Measurements from ENCODE around the gene ETF1.

Gene ETF1

GRCh38 chr5:138469540-138470321, 73.3 kb downstream of the ETF1 start:
- peaks cover 29% of the 10 kb centered on the region for H3K27me3 ChIP-seq (ENCODE audit: insufficient read depth, low read length, poor library complexity, severe bottlenecking)
- H4K20me1 ChIP-seq (ENCODE audit: insufficient read depth, low read length, poor library complexity, severe bottlenecking): peaks cover 4% of the 10 kb centered on the region
- H3K36me3 ChIP-seq (ENCODE audit: insufficient read depth, low read length): no peaks in the 10 kb centered on the region
- no peaks in the 10 kb centered on the region for H3F3A ChIP-seq (ENCODE audit: low read depth)
- no peak overlapping the region for H2AFZ ChIP-seq (ENCODE audit: low read length)
- H3K4me3 ChIP-seq (ENCODE audit: low read length, poor library complexity, severe bottlenecking): no peak overlapping the region
- TF ChIP-seq EZH2phosphoT487 (IDR thresholded peaks at IDR 0.05; ENCODE audit: borderline replicate concordance): no peak
- TF ChIP-seq CTCF (conservative IDR thresholded peaks at IDR 0.05; ENCODE audit: low read length): no peak
- H3K9me2 ChIP-seq (replicated peaks; ENCODE audit: low read depth, low read length): no peaks in the 10 kb centered on the region
- no peak overlapping the region for H3K4me2 ChIP-seq (ENCODE audit: low read depth, low read length, poor library complexity, severe bottlenecking)
- H3K9ac ChIP-seq (ENCODE audit: low read depth, low read length, poor library complexity, severe bottlenecking): no peak overlapping the region
- H3K4me1 ChIP-seq (ENCODE audit: insufficient read depth, low read length, poor library complexity, severe bottlenecking): no peaks in the 10 kb centered on the region
- H3K79me2 ChIP-seq (ENCODE audit: insufficient read depth, low read length): no peaks in the 10 kb centered on the region
- no peaks in the 10 kb centered on the region for H3K9me3 ChIP-seq (ENCODE audit: insufficient read depth, low read depth, low read length)

DNA sequence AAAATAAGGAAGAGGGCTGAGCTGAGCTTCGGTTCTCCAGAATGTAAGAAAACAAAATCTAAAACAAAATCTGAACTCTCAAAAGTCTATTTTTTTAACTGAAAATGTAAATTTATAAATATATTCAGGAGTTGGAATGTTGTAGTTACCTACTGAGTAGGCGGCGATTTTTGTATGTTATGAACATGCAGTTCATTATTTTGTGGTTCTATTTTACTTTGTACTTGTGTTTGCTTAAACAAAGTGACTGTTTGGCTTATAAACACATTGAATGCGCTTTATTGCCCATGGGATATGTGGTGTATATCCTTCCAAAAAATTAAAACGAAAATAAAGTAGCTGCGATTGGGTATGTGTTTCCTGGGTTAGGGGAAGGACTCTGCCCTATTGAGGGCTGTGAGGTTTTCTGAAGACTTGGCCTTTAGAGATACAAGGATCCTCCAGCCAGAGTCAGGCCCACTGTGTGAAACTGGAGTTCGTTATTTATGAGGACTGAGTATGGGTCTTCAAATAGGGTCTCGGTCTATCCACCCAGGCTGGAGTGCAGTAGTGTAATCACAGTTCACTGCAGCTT, 74.0 kb downstream of the ETF1 start:
- no peak overlapping the region for H3K4me3 ChIP-seq (ENCODE audit: low read length, poor library complexity, severe bottlenecking)
- H3K4me2 ChIP-seq (ENCODE audit: low read depth, low read length, poor library complexity, severe bottlenecking): no peak overlapping the region
- no peaks in the 10 kb centered on the region for H3F3A ChIP-seq (ENCODE audit: low read depth)
- TF ChIP-seq EZH2phosphoT487 (IDR thresholded peaks at IDR 0.05; ENCODE audit: borderline replicate concordance) (no peak), CTCF (conservative IDR thresholded peaks at IDR 0.05; ENCODE audit: low read length) (no peak)
- no peaks in the 10 kb centered on the region for H3K9me3 ChIP-seq (ENCODE audit: insufficient read depth, low read depth, low read length)
- no peaks in the 10 kb centered on the region for H3K4me1 ChIP-seq (ENCODE audit: insufficient read depth, low read length, poor library complexity, severe bottlenecking)
- H3K9ac ChIP-seq (ENCODE audit: low read depth, low read length, poor library complexity, severe bottlenecking): no peak overlapping the region
- H3K36me3 ChIP-seq (ENCODE audit: insufficient read depth, low read length): no peaks in the 10 kb centered on the region
- H4K20me1 ChIP-seq (ENCODE audit: insufficient read depth, low read length, poor library complexity, severe bottlenecking): peaks cover 4% of the 10 kb centered on the region
- H3K9me2 ChIP-seq (replicated peaks; ENCODE audit: low read depth, low read length): no peaks in the 10 kb centered on the region
- peaks cover 29% of the 10 kb centered on the region for H3K27me3 ChIP-seq (ENCODE audit: insufficient read depth, low read length, poor library complexity, severe bottlenecking)
- no peak overlapping the region for H2AFZ ChIP-seq (ENCODE audit: low read length)
- no peaks in the 10 kb centered on the region for H3K79me2 ChIP-seq (ENCODE audit: insufficient read depth, low read length)

DNA sequence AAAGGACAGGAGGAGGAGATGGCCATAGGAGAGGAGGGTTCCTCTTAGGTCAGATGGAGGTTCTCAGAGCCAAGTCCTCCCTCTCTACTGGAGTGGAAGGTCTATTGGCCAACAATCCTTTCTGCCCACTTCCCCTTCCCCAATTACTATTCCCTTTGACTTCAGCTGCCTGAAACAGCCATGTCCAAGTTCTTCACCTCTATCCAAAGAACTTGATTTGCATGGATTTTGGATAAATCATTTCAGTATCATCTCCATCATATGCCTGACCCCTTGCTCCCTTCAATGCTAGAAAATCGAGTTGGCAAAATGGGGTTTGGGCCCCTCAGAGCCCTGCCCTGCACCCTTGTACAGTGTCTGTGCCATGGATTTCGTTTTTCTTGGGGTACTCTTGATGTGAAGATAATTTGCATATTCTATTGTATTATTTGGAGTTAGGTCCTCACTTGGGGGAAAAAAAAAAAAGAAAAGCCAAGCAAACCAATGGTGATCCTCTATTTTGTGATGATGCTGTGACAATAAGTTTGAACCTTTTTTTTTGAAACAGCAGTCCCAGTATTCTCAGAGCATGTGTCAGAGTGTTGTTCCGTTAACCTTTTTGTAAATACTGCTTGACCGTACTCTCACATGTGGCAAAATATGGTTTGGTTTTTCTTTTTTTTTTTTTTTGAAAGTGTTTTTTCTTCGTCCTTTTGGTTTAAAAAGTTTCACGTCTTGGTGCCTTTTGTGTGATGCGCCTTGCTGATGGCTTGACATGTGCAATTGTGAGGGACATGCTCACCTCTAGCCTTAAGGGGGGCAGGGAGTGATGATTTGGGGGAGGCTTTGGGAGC, 74.7 kb downstream of the ETF1 start:
- Histone ChIP-seq H3K9me2 (replicated peaks; ENCODE audit: low read depth, low read length) (no peaks in the 10 kb centered on the region), H3K36me3 (ENCODE audit: insufficient read depth, low read length) (no peaks in the 10 kb centered on the region), H3K79me2 (ENCODE audit: insufficient read depth, low read length) (no peaks in the 10 kb centered on the region), H4K20me1 (ENCODE audit: insufficient read depth, low read length, poor library complexity, severe bottlenecking) (peaks cover 4% of the 10 kb centered on the region), H3K27me3 (ENCODE audit: insufficient read depth, low read length, poor library complexity, severe bottlenecking) (peaks cover 29% of the 10 kb centered on the region), H3K9me3 (ENCODE audit: insufficient read depth, low read depth, low read length) (no peaks in the 10 kb centered on the region), H3F3A (ENCODE audit: low read depth) (no peaks in the 10 kb centered on the region), H3K9ac (ENCODE audit: low read depth, low read length, poor library complexity, severe bottlenecking) (no peak overlapping the region), H3K4me3 (ENCODE audit: low read length, poor library complexity, severe bottlenecking) (no peak overlapping the region), H2AFZ (ENCODE audit: low read length) (no peak overlapping the region), H3K4me1 (ENCODE audit: insufficient read depth, low read length, poor library complexity, severe bottlenecking) (peaks cover 5% of the 10 kb centered on the region), H3K4me2 (ENCODE audit: low read depth, low read length, poor library complexity, severe bottlenecking) (no peak overlapping the region)
- TF ChIP-seq CTCF (conservative IDR thresholded peaks at IDR 0.05; ENCODE audit: low read length) (no peak), EZH2phosphoT487 (IDR thresholded peaks at IDR 0.05; ENCODE audit: borderline replicate concordance) (no peak)
